Liver (tissue), 3 donors: Measurements from ENCODE around the gene SLC25A13.

ENCODE experiments used
- ATF3 ChIP-seq: IDR thresholded peaks from 2 replicates; pipeline ENCODE4 v1.6.1; 2016; ENCODE audit warnings: antibody characterized with exemption
- CTCF ChIP-seq: fragments of 150-350 bp; IDR thresholded peaks from 2 replicates; pipeline ENCODE4 v1.5.1; 2017; ENCODE audit warnings: improper control_type of control experiment, low read depth, low read length; ENCODE audit not compliant: missing input control
- HNF4G ChIP-seq: IDR thresholded peaks from 2 replicates; pipeline ENCODE4 v1.6.1; 2016; ENCODE audit warnings: antibody characterized with exemption
- JUND ChIP-seq, 2 donors: IDR thresholded peaks; 2 replicates each; pipeline ENCODE4 v1.6.1; 2016; ENCODE audit warnings: antibody characterized with exemption in 2 of 2
- MAX ChIP-seq: IDR thresholded peaks from 2 replicates; pipeline ENCODE4 v1.6.1; 2016; ENCODE audit warnings: antibody characterized with exemption
- NR2F2 ChIP-seq: IDR thresholded peaks from 2 replicates; pipeline ENCODE4 v1.6.1; 2016; ENCODE audit warnings: antibody characterized with exemption
- REST ChIP-seq: IDR thresholded peaks from 2 replicates; pipeline ENCODE4 v1.6.1; 2016; ENCODE audit warnings: antibody characterized with exemption, mild to moderate bottlenecking
- RXRA ChIP-seq, 2 donors: IDR thresholded peaks; 2 replicates each; pipeline ENCODE4 v1.6.1; 2017 to 2018; ENCODE audit warnings: antibody characterized with exemption in 2 of 2, mild to moderate bottlenecking in 1 of 2
- SP1 ChIP-seq: IDR thresholded peaks from 2 replicates; pipeline ENCODE4 v1.6.1; 2018; ENCODE audit warnings: antibody characterized with exemption, mild to moderate bottlenecking
- ZBTB33 ChIP-seq: IDR thresholded peaks from 2 replicates; pipeline ENCODE4 v1.6.1; 2016; ENCODE audit warnings: antibody characterized with exemption
- donor health status: healthy.
- donor health status: healthy.

GRCh38 chr7:96090756-96091155 is 231.1 kb downstream of the SLC25A13 start:
- TF ChIP-seq CTCF, result no peak
- no peak for TF ChIP-seq REST
- TF ChIP-seq RXRA (IDR thresholded peaks at IDR 0.05), result no peak
- TF ChIP-seq SP1, result no peak
- no peak for TF ChIP-seq ZBTB33
- TF ChIP-seq HNF4G, result no peak
- TF ChIP-seq JUND (IDR thresholded peaks at IDR 0.05), result no peak
- TF ChIP-seq MAX, result no peak
- no peak for TF ChIP-seq ATF3
- no peak for TF ChIP-seq NR2F2
